Measurements from ENCODE around the gene TRMT11. TPM values are rescaled to one million over a fixed set of nuclear protein-coding genes. Genes with fewer than 3 reads are reported as not detected.
"Not testable (repeated sequence)": the region's sequence is repeated elsewhere in the genome, so short reads cannot be mapped to it uniquely, and the experiment has no call there.

TRMT11 gene
- total RNA-seq, 1 donor from 2014 or later: 17.7 TPM

DNA sequence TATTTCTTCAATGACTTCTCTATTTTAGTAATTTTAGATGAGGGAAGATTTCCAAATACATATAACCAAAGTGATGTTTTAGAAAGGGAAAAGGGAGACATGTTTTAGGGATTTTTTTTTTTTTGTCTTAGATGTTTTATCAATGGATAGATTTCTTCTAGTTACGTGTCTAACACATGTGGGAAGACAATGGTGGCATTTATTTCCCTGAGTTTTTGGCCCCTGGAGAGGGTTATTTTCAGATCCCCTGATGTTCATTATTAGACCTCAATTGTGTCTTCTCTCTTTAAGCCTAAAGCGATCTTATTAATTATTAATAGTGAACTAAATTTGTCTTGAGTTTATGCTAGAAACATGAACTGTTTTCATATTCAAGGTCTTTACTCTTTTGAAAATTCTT is 30.3 kb downstream of the TRMT11 start:
- H3K4me3 ChIP-seq: no peak overlapping the region
- ATAC-seq (no peak), DNase-seq (no peak)
- H3K36me3 ChIP-seq: peaks cover 84% of the 10 kb centered on the region
- H3K4me1 ChIP-seq: no peaks in the 10 kb centered on the region
- no peak overlapping the region for H3K27ac ChIP-seq
- H3K27me3 ChIP-seq: no peaks in the 10 kb centered on the region
- H3K9me3 ChIP-seq: no peaks in the 10 kb centered on the region
- TF ChIP-seq CTCF (IDR thresholded peaks at IDR 0.05): no peak
- intact Hi-C loops (cut with DNase I): no loop called here

DNA sequence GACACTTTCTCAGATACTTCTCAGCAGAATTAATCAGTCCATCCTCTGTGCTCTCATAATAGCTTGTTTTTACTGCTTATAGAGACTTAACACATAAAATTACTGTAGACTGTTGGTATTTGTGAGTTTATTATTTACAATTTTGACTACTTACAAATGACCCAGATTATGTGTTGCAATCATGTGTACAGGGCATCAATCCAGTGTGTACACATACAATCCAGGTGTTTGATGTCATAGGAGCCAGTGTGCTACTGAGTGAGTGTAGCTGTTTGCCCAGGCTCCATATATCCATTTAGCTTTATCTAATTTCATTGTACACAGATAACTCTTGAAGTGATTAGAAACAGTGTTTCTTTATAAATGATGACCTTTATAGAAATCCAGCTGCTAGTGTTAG is 31.3 kb downstream of the TRMT11 start:
- Histone ChIP-seq H3K27me3 (no peaks in the 10 kb centered on the region), H3K4me3 (no peak overlapping the region), H3K27ac (no peak overlapping the region), H3K9me3 (no peaks in the 10 kb centered on the region), H3K4me1 (no peaks in the 10 kb centered on the region), H3K36me3 (peaks cover 82% of the 10 kb centered on the region)
- ATAC-seq: no peak
- DNase-seq: no peak
- no peak for TF ChIP-seq CTCF (IDR thresholded peaks at IDR 0.05)
- intact Hi-C loops (cut with DNase I): no loop called here

DNA sequence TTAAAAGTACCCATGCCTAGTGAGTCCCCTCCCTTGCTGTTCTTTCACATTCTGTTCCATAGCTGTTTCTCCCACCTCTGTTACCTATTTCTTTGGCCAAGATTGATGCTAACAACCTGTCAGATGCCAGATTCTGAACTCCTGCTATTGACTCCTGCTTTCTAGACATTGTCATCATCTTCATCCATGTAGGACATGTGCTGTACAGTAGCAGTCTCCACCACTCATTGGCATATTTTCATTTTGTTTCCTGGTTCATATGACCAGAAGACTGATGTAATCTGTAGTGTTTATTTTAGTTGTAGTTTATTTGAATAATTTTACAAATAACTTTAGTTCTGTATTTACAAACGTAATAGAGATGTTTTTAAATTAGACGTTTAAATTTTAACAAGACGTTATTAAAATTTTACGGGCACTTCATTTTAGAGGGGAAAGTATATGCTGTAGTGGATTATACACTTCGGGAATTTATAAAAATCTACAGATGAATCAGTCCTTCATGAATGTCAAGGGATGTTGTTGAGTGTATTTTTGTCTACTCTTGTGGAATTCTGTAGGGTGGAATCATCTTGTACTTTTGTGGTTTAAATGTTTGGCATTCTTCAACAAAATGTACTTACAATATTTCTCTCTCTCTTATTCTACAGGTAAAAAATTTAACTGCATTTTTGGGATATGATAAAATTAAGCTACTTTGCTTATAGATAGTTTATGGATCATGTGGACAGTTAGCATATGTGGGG is 34.1 kb downstream of the TRMT11 start:
- ATAC-seq (no peak), DNase-seq (no peak)
- Histone ChIP-seq H3K27ac (no peak overlapping the region), H3K4me3 (no peak overlapping the region), H3K36me3 (peaks cover 65% of the 10 kb centered on the region), H3K27me3 (no peaks in the 10 kb centered on the region), H3K9me3 (no peaks in the 10 kb centered on the region), H3K4me1 (no peaks in the 10 kb centered on the region)
- intact Hi-C loops (cut with DNase I): no loop called here
- TF ChIP-seq CTCF (IDR thresholded peaks at IDR 0.05): no peak

DNA sequence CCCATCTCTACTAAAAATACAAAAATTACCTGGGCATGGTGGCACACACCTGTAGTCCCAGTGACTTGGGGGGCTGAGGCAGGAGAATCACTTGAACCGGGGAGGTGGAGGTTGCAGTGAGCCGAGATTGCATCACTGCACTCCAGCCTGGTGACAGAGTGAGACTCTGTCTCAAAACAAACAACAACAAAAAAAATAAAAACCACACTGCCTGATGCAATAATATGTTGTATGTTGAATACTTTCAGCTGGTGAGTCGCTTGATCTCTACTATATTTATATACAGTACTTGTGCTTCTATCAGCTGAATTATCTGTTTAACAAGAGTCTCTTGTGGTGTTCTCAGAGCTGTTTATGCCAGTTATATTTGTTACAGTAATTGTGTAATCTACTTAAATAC is 37.1 kb downstream of the TRMT11 start:
- intact Hi-C loops (cut with DNase I); DNase-seq; H3K27ac ChIP-seq; H3K4me3 ChIP-seq; H3K9me3 ChIP-seq; H3K4me1 ChIP-seq; ATAC-seq; H3K27me3 ChIP-seq: not testable (repeated sequence)
- peaks cover 58% of the 10 kb centered on the region for H3K36me3 ChIP-seq

- H3K4me1 ChIP-seq: no peaks in the 10 kb centered on the region
- H3K9me3 ChIP-seq: no peaks in the 10 kb centered on the region
- peaks cover 40% of the 10 kb centered on the region for H3K36me3 ChIP-seq
- H3K27ac ChIP-seq: no peak overlapping the region
- H3K27me3 ChIP-seq: no peaks in the 10 kb centered on the region
- TF ChIP-seq CTCF (IDR thresholded peaks at IDR 0.05): no peak
- DNase-seq (no peak), ATAC-seq (no peak)
- intact Hi-C loops (cut with DNase I): no loop called here
- no peak overlapping the region for H3K4me3 ChIP-seq
Measured at GRCh38 chr6:126026001-126026400, 39.7 kb downstream of the TRMT11 start.

DNA sequence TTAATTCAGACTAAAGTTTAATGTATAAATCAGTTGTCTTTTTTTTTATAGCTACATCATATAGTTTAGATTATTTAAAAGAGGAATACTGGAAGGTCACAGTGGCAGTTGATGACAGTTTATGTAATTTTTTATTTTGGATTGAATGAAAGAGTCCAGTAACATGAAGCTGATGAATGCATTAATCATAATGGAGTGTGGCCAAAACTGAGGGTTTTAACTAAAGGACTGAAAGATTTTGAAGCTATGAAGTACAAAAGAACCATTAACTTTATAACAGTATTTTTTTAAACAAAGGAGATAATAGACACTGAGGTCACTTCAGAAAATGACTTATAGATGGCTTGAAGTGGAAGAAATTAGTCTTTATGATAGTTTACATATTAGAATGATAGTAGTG is 41.3 kb downstream of the TRMT11 start:
- peaks cover 39% of the 10 kb centered on the region for H3K36me3 ChIP-seq
- DNase-seq (no peak), ATAC-seq (no peak)
- no peaks in the 10 kb centered on the region for H3K9me3 ChIP-seq
- no peaks in the 10 kb centered on the region for H3K27me3 ChIP-seq
- no peaks in the 10 kb centered on the region for H3K4me1 ChIP-seq
- TF ChIP-seq CTCF (IDR thresholded peaks at IDR 0.05): no peak
- H3K27ac ChIP-seq: no peak overlapping the region
- H3K4me3 ChIP-seq: no peak overlapping the region
- intact Hi-C loops (cut with DNase I): no loop called here

Measured in upper lobe of right lung (tissue), 1 donor.